BJ (cell line): ENCODE data around the gene RNF19B. TPM values are rescaled to one million over a fixed set of nuclear protein-coding genes. Genes with fewer than 3 reads are reported as not detected.

Source experiments
- CTCF ChIA-PET: fragments of 350-600 bp; formaldehyde crosslinking; extraction: SDS; loops from one replicate; lab custom pipeline; 2021; ENCODE audit warnings: antibody characterized with exemption, inconsistent platforms; lab: Yijun Ruan, JAX
- POLR2A ChIA-PET: fragments of 300-600 bp; sonication (Branson Sonifier 250); formaldehyde crosslinking; extraction: SDS; loops from one replicate; lab custom pipeline; 2021; ENCODE audit warnings: antibody characterized with exemption; lab: Charles Lee
- DNase-seq: peaks from one replicate; pipeline ENCODE4 v3.0.0-alpha.2; 2011; ENCODE audit warnings: low read depth
- H3K27me3 ChIP-seq: 2 replicates; pipeline ENCODE4 v1.6.0; 2011; ENCODE audit warnings: low read length; ENCODE audit not compliant: control insufficient read depth, insufficient read depth
- H3K36me3 ChIP-seq: 2 replicates; pipeline ENCODE4 v1.5.1; 2011; ENCODE audit warnings: low read length; ENCODE audit not compliant: control insufficient read depth, insufficient read depth
- H3K4me3 ChIP-seq: 2 replicates; pipeline ENCODE4 v1.5.1; 2011; ENCODE audit warnings: low read depth, mild to moderate bottlenecking, control low read depth, low read length
- polyA plus RNA-seq: library from polyadenylated mRNA; depleted of rRNA; stranded (reverse); fragments of >200 nt; gene quantifications from 2 replicates; pipeline ENCODE4 v1.2.3, GENCODE V29; 2011
- TF ChIP-seq, protein P1 (sequence below): IDR thresholded peaks from 2 replicates; pipeline ENCODE4 v1.5.1; 2011; ENCODE audit warnings: low read depth, mild to moderate bottlenecking, control low read depth, inconsistent platforms, low read length, moderate library complexity; ENCODE audit not compliant: insufficient read depth

The RNF19B gene
- polyA plus RNA-seq, 1 experiment: 8.2 TPM

DNA sequence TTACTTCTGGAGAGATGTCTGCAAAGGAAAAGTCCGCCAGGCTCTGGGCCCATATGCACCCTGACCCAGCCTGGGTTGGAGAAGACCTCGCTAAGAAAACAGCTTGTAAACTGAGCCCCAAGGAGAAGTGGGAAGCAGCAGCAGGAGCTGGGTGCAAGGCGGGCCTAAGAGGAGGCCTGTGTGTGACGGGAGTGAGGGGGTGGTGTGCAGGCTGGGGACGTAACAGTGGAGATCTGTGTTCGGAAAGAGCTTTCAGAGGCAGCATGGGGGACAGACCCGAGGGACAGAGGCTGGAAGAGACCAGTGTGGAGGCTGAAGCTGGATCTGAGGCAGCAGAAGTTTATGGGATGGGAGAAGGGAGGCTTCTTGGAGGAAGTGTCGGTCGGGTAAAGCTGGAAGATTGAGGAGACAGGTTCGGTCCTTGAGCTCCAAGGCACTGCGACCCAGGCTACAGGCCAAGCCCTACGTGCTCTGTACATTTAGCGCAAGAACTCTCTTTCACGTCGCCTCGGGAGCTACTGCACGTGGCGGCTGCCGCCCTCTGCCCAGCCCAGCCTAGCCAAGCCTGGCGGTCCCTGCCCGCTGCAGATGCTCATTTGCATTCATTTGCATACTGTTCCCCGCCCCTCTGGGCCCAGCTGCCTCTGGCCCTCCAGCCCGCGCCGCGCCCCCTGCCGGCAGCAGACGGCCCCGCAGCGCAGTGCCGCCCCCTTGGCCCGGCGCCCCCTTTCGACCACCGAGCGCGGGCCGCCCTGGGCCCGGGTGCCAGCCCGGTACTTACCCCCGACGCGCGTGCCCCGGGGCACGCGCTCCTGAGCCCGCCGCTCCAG, 72.0 kb downstream of the RNF19B start:
- Histone ChIP-seq H3K36me3 (no peaks in the 10 kb centered on the region; the same call in 1 of the 2 replicates), H3K27me3 (peaks cover 8% of the 10 kb centered on the region), H3K4me3 (peak overlapping the region; percentile 37)
- no peak for DNase-seq
- POLR2A ChIA-PET: interaction anchor here (0.6 kb wide), 1 partner anchor 22 kb away, joined by 12 read pairs; no protein-coding TSS in a partner anchor
- TF ChIP-seq, protein P1, sequence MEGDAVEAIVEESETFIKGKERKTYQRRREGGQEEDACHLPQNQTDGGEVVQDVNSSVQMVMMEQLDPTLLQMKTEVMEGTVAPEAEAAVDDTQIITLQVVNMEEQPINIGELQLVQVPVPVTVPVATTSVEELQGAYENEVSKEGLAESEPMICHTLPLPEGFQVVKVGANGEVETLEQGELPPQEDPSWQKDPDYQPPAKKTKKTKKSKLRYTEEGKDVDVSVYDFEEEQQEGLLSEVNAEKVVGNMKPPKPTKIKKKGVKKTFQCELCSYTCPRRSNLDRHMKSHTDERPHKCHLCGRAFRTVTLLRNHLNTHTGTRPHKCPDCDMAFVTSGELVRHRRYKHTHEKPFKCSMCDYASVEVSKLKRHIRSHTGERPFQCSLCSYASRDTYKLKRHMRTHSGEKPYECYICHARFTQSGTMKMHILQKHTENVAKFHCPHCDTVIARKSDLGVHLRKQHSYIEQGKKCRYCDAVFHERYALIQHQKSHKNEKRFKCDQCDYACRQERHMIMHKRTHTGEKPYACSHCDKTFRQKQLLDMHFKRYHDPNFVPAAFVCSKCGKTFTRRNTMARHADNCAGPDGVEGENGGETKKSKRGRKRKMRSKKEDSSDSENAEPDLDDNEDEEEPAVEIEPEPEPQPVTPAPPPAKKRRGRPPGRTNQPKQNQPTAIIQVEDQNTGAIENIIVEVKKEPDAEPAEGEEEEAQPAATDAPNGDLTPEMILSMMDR: peak; percentile 29; the same call in 1 of the 2 replicates
- CTCF ChIA-PET: interaction anchor here (0.7 to 2.7 kb wide), 13 partner anchors 11 to 428 kb away, joined by 3 to 43 read pairs (median 4); no protein-coding TSS in a partner anchor

DNA sequence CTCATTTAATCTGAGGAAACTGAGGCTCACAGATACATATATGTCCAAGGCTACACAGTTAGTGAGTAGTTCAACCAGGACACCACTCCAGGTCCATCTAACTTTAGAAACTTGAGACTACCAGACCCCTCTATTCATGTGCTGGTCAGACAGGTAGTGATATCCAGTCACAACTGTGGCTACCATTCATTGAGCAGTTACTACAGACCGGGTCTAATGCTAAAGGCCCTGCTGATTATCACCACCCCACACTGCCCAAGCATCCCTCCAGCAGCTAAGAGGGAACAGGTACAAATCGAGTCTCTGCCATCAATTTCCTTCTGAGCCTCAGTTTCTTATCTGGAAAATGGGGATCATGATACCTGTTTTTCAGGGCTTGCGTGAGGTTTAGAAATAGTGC, 73.0 kb downstream of the RNF19B start:
- H3K27me3 ChIP-seq: peaks cover 8% of the 10 kb centered on the region
- TF ChIP-seq, protein P1: no peak
- H3K36me3 ChIP-seq: no peaks in the 10 kb centered on the region; the same call in 1 of the 2 replicates
- ChIA-PET CTCF (interaction anchor here (0.8 to 2.7 kb wide), 10 partner anchors 8 to 372 kb away, joined by 3 to 43 read pairs (median 6); no protein-coding TSS in a partner anchor), POLR2A (no interaction called here)
- DNase-seq: no peak
- no peak overlapping the region for H3K4me3 ChIP-seq

DNA sequence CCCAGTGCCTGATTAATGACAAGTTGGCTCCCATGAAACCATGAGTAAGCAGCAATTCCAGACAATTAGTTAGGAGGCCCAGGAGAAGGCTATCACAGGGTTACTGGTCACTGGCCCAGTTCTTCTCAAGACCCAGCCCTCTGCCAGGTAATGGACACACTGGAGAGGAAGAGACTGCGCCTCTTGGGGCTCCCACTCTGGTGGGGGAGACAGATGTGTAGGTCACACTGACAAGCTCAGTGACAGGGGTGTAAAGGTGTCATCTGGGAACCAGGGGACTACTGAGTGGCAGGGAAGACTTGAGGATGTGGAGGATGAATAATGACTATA, 73.4 kb downstream of the RNF19B start:
- TF ChIP-seq, protein P1: no peak
- POLR2A ChIA-PET: no interaction called here
- CTCF ChIA-PET: interaction anchor here (0.8 to 2.7 kb wide), 7 partner anchors 8 to 195 kb away, joined by 3 to 43 read pairs (median 5); no protein-coding TSS in a partner anchor

DNA sequence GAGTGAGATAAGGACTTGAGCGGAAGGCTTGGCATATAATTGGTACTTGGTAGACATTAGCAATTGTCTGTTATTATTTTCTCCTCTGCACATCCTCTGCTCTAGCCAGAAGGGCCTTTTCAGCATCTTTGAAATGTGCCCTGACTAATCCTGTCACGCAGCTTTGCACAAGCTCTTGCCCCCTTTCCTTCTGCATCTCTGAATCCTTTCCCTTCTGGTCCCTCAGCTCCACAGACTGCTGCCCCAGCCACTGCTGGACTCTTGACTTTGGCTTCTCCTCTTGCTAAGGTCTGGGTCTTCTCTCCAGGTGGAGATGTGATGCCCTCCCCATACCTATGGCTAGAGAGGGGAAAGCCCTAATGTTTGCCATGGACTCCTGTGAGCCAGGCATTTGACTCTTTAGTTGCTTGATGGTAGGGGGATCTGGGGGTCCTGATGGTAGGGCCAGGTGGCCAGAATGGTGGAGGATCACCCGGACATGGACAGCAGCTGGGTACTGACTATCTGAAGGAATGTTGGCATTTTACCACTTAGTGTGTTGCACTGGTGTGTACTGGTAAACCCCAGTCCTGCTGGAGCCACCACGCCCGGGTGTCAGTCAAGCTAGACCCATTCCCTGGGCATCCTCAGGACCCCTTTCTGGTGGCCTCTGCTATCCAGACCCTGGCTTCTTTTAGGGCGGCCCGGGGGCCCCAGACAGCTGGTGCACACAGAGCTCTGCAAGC, 73.9 kb downstream of the RNF19B start:
- TF ChIP-seq, protein P1: no peak
- H3K4me3 ChIP-seq: no peak overlapping the region
- peaks cover 12% of the 10 kb centered on the region for H3K27me3 ChIP-seq
- DNase-seq: no peak
- no peaks in the 10 kb centered on the region; the same call in 1 of the 2 replicates for H3K36me3 ChIP-seq
- POLR2A ChIA-PET: no interaction called here
- CTCF ChIA-PET: interaction anchor here (0.8 to 2.7 kb wide), 9 partner anchors 9 to 195 kb away, joined by 3 to 43 read pairs (median 3); no protein-coding TSS in a partner anchor

More for the DNA sequence above, 73.4 kb downstream of the RNF19B start:
- DNase-seq: no peak
- Histone ChIP-seq H3K4me3 (no peak overlapping the region), H3K27me3 (peaks cover 8% of the 10 kb centered on the region), H3K36me3 (no peaks in the 10 kb centered on the region; the same call in 1 of the 2 replicates)
